Activated naive CD4-positive, alpha-beta T cell treated with anti-CD3 and anti-CD28 coated beads, Interleukin-2, amount 10 ng/mL, durations not matched to agents 7 days and 5 days (primary cell): ENCODE results near the gene SULT4A1.

Source experiments
- CTCF ChIA-PET: fragments of 350-600 bp; sonication (Branson Sonifier 250); formaldehyde crosslinking; loops from one replicate; lab custom pipeline; 2021; ENCODE audit warnings: antibody characterized with exemption; lab: Charles Lee
- DNase-seq: peaks from one replicate; pipeline ENCODE4 v3.0.0-alpha.2; 2020
- H3K27ac Mint-ChIP-seq: one replicate; pipeline ENCODE4 v1.8.0; 2021; ENCODE audit warnings: mild to moderate bottlenecking, moderate library complexity, mixed read lengths
- H3K27me3 Mint-ChIP-seq: one replicate; pipeline ENCODE4 v1.8.0; 2021; ENCODE audit warnings: mild to moderate bottlenecking, mixed read lengths
- H3K36me3 Mint-ChIP-seq: one replicate; pipeline ENCODE4 v1.8.0; 2021; ENCODE audit warnings: mixed read lengths
- H3K4me1 Mint-ChIP-seq: one replicate; pipeline ENCODE4 v1.8.0; 2021; ENCODE audit warnings: mixed read lengths
- H3K4me3 Mint-ChIP-seq: one replicate; pipeline ENCODE4 v1.8.0; 2021; ENCODE audit warnings: mild to moderate bottlenecking, moderate library complexity, mixed read lengths
- H3K9me3 Mint-ChIP-seq: one replicate; pipeline ENCODE4 v1.8.0; 2021; ENCODE audit warnings: mixed read lengths

The SULT4A1 gene

DNA sequence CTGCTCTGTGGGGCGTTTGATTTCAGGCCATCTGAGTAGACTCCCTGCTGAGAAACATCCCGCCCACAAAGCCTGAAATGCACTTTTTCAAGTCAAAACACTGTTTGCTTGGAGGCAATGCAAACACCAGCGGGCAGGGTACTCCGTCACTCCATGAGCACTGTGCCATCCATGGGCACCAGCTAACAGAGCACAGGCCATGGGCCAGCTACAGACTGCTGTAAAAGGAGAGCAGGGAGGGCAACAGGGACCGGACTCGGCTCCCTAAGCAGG, 33.7 kb downstream of the SULT4A1 start:
- Mint-ChIP-seq H3K27me3 (peaks cover 10% of the 10 kb centered on the region), H3K4me1 (no peaks in the 10 kb centered on the region), H3K27ac (no peak overlapping the region), H3K9me3 (no peaks in the 10 kb centered on the region), H3K36me3 (no peaks in the 10 kb centered on the region), H3K4me3 (no peak overlapping the region)
- CTCF ChIA-PET = no interaction called here
- DNase-seq = no peak

DNA sequence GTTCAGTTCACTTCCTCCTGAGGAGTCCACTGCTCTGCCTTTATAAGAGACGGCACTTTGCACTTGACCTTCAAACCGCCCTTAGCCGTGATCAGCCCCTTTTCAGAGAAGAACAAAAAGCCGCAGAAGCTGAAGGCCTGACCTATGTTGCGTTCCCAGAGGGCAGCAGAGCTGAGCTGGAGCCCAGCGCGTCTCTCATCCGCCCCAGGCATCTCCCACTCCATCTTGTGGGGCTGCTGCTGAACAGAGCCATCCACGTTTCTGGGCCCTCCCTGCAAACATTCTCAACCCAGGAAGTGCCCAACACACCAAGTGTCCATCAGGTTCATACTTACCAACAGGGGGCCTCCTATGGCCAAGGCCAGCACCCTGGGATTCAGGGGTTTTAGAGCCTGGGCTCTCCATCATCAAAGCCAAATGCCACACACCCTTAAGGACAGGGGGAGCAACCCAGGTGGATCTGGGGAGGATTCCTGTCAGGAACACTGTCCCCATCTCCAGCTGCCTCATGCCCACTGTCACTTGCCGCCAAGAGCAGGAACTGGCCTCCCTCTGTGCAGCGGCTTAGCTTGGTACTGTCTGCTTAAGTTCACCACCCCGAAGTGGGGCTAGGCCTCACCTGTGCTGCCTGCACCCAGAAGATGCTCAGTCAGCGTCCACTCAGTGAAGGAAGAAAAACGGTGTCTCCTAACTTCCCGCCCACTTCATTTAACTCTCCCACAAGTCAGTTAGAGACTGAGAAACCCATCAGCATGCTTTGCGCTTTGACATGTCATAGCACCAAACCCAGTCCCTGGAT, 34.2 kb downstream of the SULT4A1 start:
- no peak for DNase-seq
- Mint-ChIP-seq H3K27ac (no peak overlapping the region), H3K9me3 (no peaks in the 10 kb centered on the region), H3K4me1 (no peaks in the 10 kb centered on the region), H3K4me3 (no peak overlapping the region), H3K27me3 (peaks cover 6% of the 10 kb centered on the region), H3K36me3 (no peaks in the 10 kb centered on the region)
- CTCF ChIA-PET = no interaction called here

DNA sequence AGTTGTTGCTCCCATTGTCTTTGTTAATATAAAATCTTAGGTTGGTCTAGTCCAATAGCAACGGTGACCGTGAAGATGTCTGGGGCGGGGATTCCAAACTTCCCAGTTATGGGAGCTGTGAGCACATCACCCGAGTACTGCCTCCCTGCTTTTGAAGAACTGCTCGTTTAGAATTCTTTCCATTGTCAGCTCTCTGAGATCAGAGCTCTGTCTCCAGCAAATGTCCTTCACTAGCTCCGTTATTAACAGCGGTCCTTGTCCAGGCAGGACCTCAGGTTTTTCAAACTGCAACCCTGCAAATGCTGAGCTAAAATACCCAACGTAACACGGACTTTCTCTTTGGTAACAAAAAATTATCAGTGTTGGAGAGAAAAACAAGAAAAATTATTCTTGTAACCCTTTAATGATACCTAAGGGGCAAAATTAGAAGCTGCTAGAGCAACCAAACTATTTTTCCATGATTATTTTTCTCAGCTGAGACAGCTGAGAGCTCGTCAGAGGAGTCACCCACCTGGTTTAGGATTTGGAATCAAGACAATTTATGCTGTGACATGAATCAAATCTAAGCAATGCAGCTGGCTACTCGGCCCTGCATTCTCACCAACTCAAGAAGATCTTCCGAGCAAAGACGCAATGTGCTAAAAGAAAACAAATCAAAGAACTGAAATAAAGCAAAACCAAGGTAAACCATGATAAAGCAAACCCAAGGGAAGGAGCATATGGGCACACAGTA, 35.1 kb downstream of the SULT4A1 start:
- Mint-ChIP-seq H3K9me3 (no peaks in the 10 kb centered on the region), H3K36me3 (no peaks in the 10 kb centered on the region), H3K4me1 (no peaks in the 10 kb centered on the region), H3K27me3 (no peaks in the 10 kb centered on the region), H3K27ac (no peak overlapping the region), H3K4me3 (no peak overlapping the region)
- CTCF ChIA-PET = no interaction called here
- no peak for DNase-seq

DNA sequence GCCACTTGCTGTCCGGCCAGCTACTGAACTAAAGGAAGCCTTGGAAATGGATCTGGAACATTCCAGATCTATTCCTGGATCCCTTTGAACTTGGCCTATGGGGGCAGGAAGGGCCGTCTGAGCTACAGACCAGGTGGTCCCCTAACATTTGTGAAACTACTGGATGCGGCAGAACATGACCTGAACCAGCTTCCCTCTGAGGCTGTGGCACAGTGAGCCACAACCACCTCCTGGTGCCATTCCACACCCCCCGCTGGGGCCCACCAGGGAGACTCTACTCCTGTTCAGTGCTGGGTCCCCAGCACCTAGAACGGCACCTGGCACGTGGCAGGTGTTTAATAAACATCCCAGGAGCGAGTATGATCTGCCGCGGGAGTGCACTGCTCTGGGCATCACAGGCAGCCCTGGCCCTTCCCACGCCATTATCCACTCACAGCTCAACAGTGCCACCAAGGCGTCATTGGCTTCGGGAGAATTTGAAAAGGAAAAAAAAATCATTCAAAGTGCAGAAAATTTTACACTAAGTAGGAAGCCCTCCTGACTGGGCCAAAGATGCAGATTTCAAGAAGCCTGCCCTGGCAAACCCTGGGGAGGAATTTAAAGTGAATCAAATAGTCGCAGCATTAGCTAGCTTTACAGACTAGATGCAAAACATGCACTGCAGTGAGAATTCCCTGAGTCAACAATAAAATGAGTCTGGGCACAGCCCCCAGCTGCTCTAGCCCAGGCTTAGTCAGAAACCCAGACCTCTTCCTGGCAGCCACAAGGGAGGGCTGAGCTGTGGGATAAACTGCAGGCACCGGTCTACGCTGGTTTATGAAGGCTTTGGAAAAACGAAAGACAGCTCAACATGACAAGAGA, 35.9 kb downstream of the SULT4A1 start:
- CTCF ChIA-PET = no interaction called here
- no peak overlapping the region for H3K27ac Mint-ChIP-seq
- H3K27me3 Mint-ChIP-seq = no peaks in the 10 kb centered on the region
- H3K4me1 Mint-ChIP-seq = no peaks in the 10 kb centered on the region
- H3K36me3 Mint-ChIP-seq = no peaks in the 10 kb centered on the region
- DNase-seq = no peak
- no peak overlapping the region for H3K4me3 Mint-ChIP-seq
- H3K9me3 Mint-ChIP-seq = no peaks in the 10 kb centered on the region

DNA sequence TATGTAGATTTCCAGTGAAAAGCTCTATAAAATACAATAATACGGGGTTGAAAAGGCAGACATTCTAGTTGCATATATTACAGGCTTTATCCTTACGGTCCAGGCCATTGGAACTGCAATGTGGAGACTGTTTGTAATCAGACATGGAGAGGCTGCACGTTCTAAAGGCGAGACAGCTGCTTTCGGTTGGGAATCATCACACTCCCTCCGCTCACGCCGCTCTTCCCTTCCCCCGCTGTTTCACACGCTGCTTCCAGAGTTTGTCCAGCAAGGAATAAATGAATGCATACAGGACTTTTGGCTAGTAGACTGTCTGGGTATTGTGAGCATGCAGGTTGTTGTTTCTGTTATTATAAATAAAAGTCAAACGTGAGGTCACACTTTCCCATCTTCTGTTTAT, 36.7 kb downstream of the SULT4A1 start:
- CTCF ChIA-PET = no interaction called here
- Mint-ChIP-seq H3K36me3 (no peaks in the 10 kb centered on the region), H3K4me3 (no peak overlapping the region), H3K4me1 (no peaks in the 10 kb centered on the region), H3K9me3 (no peaks in the 10 kb centered on the region), H3K27ac (no peak overlapping the region), H3K27me3 (peaks cover 3% of the 10 kb centered on the region)
- DNase-seq = no peak

DNA sequence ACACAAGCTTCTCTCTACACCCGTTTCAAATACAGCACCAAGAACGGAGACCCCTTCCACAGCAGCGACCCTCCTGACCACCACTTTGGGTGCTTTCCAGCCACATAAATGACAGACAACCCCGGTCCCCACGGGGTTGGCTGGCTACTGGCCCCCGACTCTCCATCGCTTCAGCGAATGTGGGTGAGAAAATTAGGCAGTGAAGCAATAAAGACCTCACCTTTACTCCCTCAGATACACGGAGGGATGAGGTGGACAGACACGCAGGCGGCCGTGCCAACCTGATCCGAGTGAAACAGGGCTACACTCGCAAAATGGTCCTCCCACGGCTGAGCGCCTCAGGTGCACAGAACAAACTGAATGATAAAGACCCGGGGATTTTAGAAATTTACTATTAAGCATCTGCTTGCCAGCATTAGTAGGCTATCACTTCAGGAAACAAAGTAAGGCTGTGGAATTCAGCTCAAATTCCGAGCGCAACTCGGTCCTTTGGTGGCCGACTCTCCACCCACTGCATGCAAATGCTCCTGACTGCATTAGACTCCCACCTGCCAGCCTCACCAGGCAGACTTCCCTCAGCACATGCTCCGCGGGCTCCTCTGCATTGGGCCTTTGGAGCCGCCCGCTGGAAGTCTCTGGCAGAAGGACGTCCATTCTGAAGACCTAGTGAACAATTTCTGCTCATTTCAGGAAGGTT, 37.4 kb downstream of the SULT4A1 start:
- no peaks in the 10 kb centered on the region for H3K4me1 Mint-ChIP-seq
- no peaks in the 10 kb centered on the region for H3K36me3 Mint-ChIP-seq
- no peak overlapping the region for H3K4me3 Mint-ChIP-seq
- CTCF ChIA-PET = no interaction called here
- DNase-seq = no peak
- H3K27ac Mint-ChIP-seq = no peak overlapping the region
- H3K9me3 Mint-ChIP-seq = no peaks in the 10 kb centered on the region
- H3K27me3 Mint-ChIP-seq = peaks cover 3% of the 10 kb centered on the region

DNA sequence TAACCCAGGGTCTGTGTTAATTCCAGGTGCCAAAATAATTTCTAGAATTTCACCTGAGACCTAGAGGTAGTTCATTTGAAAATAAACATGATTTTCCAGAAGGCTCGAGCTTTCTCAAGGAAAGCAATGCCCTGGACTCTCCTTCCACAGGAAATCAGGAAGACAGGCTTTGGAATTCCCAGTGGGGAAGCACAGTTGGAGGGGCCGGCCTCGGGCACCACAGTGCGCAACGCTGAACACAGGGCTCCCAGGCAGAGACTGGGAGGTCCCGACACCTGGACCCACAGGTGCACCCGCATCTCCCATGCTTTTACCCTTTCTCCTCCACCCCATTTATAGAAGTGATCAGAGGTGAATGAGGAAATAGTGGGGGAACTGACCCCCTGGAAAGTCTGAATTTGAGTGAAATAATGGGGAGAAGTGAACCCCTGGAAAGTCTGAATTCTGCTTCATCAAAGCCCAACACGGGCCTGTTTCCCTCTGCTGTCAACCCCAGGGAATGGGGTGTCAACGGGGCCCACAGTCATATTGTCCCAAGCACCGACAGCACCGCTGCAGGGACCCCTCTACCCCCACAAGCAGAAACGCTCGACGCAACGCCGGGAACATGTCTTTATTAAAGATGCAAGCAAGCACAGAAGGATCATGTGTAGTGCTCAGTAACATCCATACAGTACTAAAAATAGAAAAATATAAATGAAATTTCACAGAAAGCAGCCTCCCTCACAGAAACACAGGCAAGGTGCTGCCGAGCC, 38.2 kb downstream of the SULT4A1 start:
- no peaks in the 10 kb centered on the region for H3K9me3 Mint-ChIP-seq
- peaks cover 8% of the 10 kb centered on the region for H3K27me3 Mint-ChIP-seq

DNA sequence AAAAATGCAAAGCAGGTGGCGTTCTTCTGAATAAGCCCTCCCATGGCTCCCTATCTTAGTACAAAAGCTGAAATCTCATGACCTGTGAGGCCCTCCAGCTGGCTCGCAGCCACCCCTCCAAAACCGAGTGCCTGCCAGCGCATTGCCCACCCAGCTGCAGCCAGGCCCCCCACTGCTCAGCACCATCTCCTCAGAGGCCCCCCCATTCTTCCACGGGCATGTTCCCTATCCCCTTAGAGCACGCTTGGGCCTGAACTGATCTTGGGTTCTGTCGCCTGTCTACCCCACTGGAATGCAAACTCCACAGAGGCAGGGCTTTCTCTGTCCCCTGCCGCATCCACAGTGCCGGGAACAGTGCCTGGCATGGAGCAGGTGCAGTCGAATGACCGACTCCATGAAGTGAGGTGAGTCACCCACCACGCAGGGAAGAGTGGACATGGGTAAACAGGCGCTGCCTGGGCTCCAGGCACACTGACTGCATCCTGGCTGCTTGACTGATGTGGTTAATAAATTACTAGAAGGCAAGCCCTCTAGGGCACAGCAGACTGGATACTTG, 38.9 kb downstream of the SULT4A1 start:
- Mint-ChIP-seq H3K9me3 (no peaks in the 10 kb centered on the region), H3K4me3 (no peak overlapping the region), H3K36me3 (no peaks in the 10 kb centered on the region), H3K27ac (no peak overlapping the region), H3K4me1 (no peaks in the 10 kb centered on the region), H3K27me3 (peaks cover 8% of the 10 kb centered on the region)
- CTCF ChIA-PET = no interaction called here
- DNase-seq = no peak

More for the DNA sequence above, 38.2 kb downstream of the SULT4A1 start:
- Mint-ChIP-seq H3K36me3 (no peaks in the 10 kb centered on the region), H3K4me1 (no peaks in the 10 kb centered on the region), H3K4me3 (no peak overlapping the region), H3K27ac (no peak overlapping the region)
- CTCF ChIA-PET = no interaction called here
- no peak for DNase-seq

DNA sequence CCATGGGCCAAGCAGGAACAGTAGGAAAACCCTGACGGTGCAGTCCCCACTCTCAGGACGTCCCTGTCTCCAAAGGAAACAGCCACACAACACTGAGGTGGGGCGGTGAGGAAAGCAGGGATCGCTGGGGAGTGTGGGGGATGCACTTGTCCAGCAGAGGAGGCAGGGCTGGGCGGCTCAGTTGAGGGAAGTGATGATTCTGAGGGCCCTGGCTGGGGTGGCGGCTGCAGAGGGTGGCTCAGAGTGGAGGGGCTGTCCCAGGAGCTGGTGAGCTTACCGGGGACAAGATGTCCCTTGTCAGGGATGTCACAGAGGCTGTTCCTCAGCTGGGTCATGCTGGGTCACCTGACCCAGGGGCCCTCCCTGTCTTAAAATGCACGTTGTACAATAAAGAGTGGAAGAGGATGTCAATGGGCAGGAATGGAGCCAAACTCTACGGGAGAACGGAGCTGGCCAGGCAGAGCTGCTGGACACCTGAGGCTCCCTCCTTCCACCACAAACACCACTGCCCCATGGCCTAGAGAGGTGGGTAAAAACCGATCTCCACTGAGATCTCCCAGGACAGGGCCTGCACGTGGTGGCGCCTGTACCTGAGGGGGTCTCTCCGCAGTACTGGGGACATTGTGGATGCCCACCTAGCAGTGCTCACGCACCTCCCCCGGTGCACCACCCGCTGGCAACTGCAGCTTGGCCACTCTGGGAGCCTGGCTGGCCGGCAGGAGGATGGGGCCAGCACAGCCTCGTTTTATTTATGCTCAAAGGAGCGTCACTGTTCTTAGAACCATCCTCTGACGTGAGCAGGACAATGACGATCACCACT, 40.5 kb downstream of the SULT4A1 start:
- no peak for DNase-seq
- Mint-ChIP-seq H3K27ac (no peak overlapping the region), H3K9me3 (no peaks in the 10 kb centered on the region), H3K27me3 (peaks cover 8% of the 10 kb centered on the region), H3K36me3 (no peaks in the 10 kb centered on the region), H3K4me3 (no peak overlapping the region), H3K4me1 (no peaks in the 10 kb centered on the region)
- CTCF ChIA-PET = no interaction called here

DNA sequence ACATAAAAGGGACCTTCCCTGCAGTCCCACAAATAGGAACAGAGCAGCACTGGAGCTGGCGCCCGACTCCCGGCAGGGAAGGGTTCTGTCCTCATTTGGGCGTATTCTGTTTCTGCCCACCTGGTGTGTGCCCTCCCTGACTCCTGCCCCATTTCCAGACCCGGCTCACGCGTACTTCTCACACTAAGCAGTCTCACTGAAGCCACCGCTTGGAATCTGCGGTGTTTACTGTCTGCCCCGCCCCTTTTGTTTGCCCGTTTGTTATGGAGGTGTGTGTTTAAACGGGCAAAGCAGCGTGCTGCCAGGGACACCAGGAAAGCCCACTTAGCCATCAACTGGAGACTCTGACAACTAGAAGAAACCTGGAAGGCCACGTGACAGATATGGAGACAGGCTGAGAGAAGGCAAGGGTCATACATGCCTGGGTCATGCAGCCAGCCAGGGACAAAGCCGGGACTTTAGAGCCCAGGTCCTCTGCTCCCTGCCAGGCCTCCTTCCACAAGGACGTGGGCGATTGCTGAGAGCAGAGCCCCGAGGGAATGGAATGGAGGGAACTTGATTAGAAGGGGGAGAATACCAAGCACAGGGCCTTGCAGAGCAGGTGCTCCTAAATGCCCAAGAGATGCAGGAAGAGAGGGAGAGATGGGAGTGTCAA, 41.5 kb downstream of the SULT4A1 start:
- Mint-ChIP-seq H3K27me3 (peaks cover 8% of the 10 kb centered on the region), H3K9me3 (no peaks in the 10 kb centered on the region)
- CTCF ChIA-PET = no interaction called here

DNA sequence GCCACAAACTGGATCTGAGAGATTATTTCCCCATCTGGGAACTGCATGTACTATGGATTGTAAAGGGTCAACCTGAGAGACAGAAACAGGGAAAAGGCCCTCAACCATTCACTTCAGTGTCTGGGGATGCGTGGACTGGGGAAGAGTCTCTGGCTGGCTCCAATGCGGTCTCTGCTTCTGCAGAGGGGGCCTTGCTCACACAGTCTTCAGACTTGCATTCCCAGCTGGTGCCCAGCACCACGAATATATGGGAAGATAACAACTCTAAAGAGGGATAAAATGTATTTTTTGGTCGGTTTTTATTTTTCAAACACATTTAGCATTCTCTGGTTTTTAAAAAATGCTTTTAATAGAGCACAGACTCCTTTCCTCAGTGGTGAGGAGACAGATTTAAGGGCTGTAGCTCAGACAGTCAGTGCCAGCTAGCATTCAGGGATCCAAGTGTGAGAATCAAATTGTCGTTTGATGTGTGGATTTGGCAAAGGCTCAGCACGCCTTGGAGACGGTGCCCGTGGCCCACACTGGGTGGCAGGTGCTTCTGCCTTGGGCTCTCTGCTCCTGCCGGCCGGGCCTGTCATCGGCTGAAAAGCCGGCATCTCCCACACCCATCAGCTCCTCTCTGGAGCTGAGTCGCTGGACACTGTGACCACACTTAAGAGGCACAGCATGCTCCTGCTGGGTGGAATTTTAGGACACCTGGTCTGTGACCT, 42.2 kb downstream of the SULT4A1 start:
- no peak overlapping the region for H3K27ac Mint-ChIP-seq
- H3K9me3 Mint-ChIP-seq = no peaks in the 10 kb centered on the region
- CTCF ChIA-PET = no interaction called here
- DNase-seq = no peak
- peaks cover 8% of the 10 kb centered on the region for H3K27me3 Mint-ChIP-seq
- no peak overlapping the region for H3K4me3 Mint-ChIP-seq
- H3K4me1 Mint-ChIP-seq = no peaks in the 10 kb centered on the region
- no peaks in the 10 kb centered on the region for H3K36me3 Mint-ChIP-seq

More for the DNA sequence above, 41.5 kb downstream of the SULT4A1 start:
- Mint-ChIP-seq H3K4me1 (no peaks in the 10 kb centered on the region), H3K27ac (no peak overlapping the region), H3K36me3 (no peaks in the 10 kb centered on the region), H3K4me3 (no peak overlapping the region)
- no peak for DNase-seq

DNA sequence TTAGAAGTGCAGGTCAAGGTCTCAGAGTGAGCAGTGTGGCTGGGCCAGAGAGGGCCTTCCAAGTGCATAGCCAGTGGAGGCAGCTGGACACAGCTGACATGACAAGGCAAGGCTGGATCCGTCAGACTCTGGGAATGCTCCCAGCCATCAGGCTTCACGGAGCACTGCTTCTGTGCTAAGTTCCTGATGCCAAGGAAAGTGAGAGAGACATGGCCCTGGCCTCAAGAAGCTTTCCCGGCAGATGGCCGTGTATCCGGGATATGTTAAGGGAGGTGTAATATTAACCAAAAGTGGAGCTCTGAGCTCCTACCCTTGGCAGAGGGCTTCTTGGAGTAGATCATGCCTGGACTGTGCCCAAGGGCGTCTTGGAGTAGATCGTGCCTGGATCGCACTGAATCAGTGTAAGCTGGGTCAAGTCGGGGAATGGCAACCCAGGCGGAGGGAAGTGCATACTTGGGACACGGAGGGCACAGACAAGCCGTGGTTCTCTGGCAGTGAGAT, 42.8 kb downstream of the SULT4A1 start:
- Mint-ChIP-seq H3K27me3 (peaks cover 8% of the 10 kb centered on the region), H3K36me3 (no peaks in the 10 kb centered on the region), H3K9me3 (no peaks in the 10 kb centered on the region), H3K4me3 (no peak overlapping the region), H3K4me1 (no peaks in the 10 kb centered on the region), H3K27ac (no peak overlapping the region)
- no peak for DNase-seq
- CTCF ChIA-PET = no interaction called here
